Measurements from ENCODE around the gene DDX21. TPM values are rescaled to one million over a fixed set of nuclear protein-coding genes. Genes with fewer than 3 reads are reported as not detected.
"Not testable (repeated sequence)": the region's sequence is repeated elsewhere in the genome, so short reads cannot be mapped to it uniquely, and the experiment has no call there.

DDX21 gene
- 93.7 and 107 TPM in 2 replicates for total RNA-seq (2012; rRNA removed)

- peaks cover 19% of the 10 kb centered on the region for H3K4me1 ChIP-seq (ENCODE audit: control insufficient read depth, insufficient read depth, low read length)
- H3K4me3 ChIP-seq (ENCODE audit: low read length), result peak within 1 kb of the TSS; percentile 92
- no peaks in the 10 kb centered on the region for H3K9me3 ChIP-seq (replicated peaks; ENCODE audit: low read length)
- H3K4me2 ChIP-seq (ENCODE audit: low read length), result peak within 1 kb of the TSS; percentile 86
- peak within 1 kb of the TSS; percentile 96 for H3K9ac ChIP-seq (ENCODE audit: low read depth, low read length)
- H3K27me3 ChIP-seq (ENCODE audit: control insufficient read depth, insufficient read depth, low read length), result no peaks in the 10 kb centered on the region
- peaks cover 19% of the 10 kb centered on the region for H3K36me3 ChIP-seq (ENCODE audit: insufficient read depth, low read length)
Measured at GRCh38 chr10:68955832-68956532, at the start of gene DDX21. Gene DDX21 (plus strand): TSS chr10:68956170. CDS start chr10:68956226, 56 bp downstream.

GRCh38 chr10:68924593-68924992 is 31.4 kb upstream of the DDX21 start:
- no peak overlapping the region for H3K9ac ChIP-seq (ENCODE audit: low read depth, low read length)
- peaks cover 3% of the 10 kb centered on the region for H3K4me1 ChIP-seq (ENCODE audit: control insufficient read depth, insufficient read depth, low read length)
- H3K27me3 ChIP-seq (ENCODE audit: control insufficient read depth, insufficient read depth, low read length), result no peaks in the 10 kb centered on the region
- H3K36me3 ChIP-seq (ENCODE audit: insufficient read depth, low read length), result peaks cover 6% of the 10 kb centered on the region
- no peak overlapping the region for H3K4me3 ChIP-seq (ENCODE audit: low read length)
- no peak overlapping the region for H3K4me2 ChIP-seq (ENCODE audit: low read length)
- no peaks in the 10 kb centered on the region for H3K9me3 ChIP-seq (replicated peaks; ENCODE audit: low read length)

DNA sequence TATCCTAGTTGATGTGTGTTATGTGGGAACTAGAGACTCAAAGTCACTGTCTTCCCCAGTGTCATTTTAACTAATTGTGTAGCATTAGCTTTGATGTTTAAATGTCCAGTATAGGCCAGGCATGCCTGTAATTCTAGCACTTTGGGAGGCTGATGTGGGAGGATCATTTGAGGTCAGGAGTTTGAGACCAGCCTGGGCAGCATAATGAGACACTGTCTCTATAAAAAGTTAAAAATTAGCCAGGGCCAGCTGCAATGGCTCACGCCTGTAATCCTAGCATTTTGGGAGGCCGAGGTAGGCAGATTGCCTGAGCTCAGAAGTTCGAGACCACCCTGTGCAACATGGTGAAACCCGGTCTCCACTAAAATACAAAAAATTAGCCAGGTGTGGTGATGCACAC is 30.5 kb upstream of the DDX21 start:
- Histone ChIP-seq H3K4me2 (ENCODE audit: low read length) (no peak overlapping the region), H3K4me1 (ENCODE audit: control insufficient read depth, insufficient read depth, low read length) (peaks cover 3% of the 10 kb centered on the region), H3K4me3 (ENCODE audit: low read length) (no peak overlapping the region), H3K36me3 (ENCODE audit: insufficient read depth, low read length) (peaks cover 6% of the 10 kb centered on the region), H3K9ac (ENCODE audit: low read depth, low read length) (no peak overlapping the region), H3K27me3 (ENCODE audit: control insufficient read depth, insufficient read depth, low read length) (no peaks in the 10 kb centered on the region), H3K9me3 (replicated peaks; ENCODE audit: low read length) (no peaks in the 10 kb centered on the region)

DNA sequence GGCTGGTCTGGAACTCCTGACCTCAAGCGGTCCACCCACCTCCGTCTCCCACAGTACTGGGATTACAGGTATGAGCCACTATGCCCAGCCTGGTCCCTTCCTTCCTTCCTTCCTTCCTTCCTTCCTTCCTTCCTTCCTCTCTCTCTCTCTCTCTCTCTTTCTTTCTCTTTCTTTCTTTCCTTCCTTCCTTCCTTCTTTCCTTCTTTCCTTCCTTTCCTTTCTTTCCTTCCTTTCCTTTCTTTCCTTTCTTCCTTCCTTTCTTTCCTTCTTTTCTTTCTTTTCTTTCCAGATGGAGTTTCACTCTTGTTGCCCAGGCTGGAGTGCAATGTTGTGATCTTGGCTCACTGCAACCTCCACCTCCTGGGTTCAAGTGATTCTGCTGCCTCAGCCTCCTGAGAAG is 26.8 kb upstream of the DDX21 start:
- peaks cover 18% of the 10 kb centered on the region for H3K36me3 ChIP-seq (ENCODE audit: insufficient read depth, low read length)
- not testable (repeated sequence) for H3K4me2 ChIP-seq (ENCODE audit: low read length); H3K27me3 ChIP-seq (ENCODE audit: control insufficient read depth, insufficient read depth, low read length); H3K4me3 ChIP-seq (ENCODE audit: low read length); H3K9ac ChIP-seq (ENCODE audit: low read depth, low read length); H3K4me1 ChIP-seq (ENCODE audit: control insufficient read depth, insufficient read depth, low read length); H3K9me3 ChIP-seq (replicated peaks; ENCODE audit: low read length)

GRCh38 chr10:68929888-68930287 is 26.1 kb upstream of the DDX21 start:
- H3K4me2 ChIP-seq (ENCODE audit: low read length); H3K9ac ChIP-seq (ENCODE audit: low read depth, low read length); H3K4me1 ChIP-seq (ENCODE audit: control insufficient read depth, insufficient read depth, low read length); H3K9me3 ChIP-seq (replicated peaks; ENCODE audit: low read length); H3K27me3 ChIP-seq (ENCODE audit: control insufficient read depth, insufficient read depth, low read length); H3K4me3 ChIP-seq (ENCODE audit: low read length): not testable (repeated sequence)
- peaks cover 22% of the 10 kb centered on the region for H3K36me3 ChIP-seq (ENCODE audit: insufficient read depth, low read length)

DNA sequence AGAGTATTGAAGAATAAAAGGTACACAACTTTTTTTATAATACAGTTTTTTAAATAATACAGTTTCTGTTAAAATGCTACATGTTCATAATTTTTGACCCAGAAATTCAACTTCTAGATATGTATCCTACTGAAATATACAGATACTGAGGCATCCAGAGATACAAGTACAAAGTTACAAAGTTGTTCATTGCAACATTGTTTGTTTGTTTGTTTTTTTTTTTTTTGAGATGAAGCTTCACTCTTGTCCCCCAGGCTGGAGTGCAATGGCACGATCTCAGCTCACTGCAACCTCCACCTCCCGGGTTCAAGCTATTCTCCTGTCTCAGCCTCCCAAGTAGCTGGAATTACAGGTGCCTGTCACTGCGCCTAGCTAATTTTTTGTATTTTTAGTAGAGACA is 23.1 kb upstream of the DDX21 start:
- H3K9ac ChIP-seq (ENCODE audit: low read depth, low read length); H3K4me1 ChIP-seq (ENCODE audit: control insufficient read depth, insufficient read depth, low read length); H3K27me3 ChIP-seq (ENCODE audit: control insufficient read depth, insufficient read depth, low read length); H3K4me2 ChIP-seq (ENCODE audit: low read length); H3K9me3 ChIP-seq (replicated peaks; ENCODE audit: low read length); H3K4me3 ChIP-seq (ENCODE audit: low read length): not testable (repeated sequence)
- peaks cover 26% of the 10 kb centered on the region for H3K36me3 ChIP-seq (ENCODE audit: insufficient read depth, low read length)

DNA sequence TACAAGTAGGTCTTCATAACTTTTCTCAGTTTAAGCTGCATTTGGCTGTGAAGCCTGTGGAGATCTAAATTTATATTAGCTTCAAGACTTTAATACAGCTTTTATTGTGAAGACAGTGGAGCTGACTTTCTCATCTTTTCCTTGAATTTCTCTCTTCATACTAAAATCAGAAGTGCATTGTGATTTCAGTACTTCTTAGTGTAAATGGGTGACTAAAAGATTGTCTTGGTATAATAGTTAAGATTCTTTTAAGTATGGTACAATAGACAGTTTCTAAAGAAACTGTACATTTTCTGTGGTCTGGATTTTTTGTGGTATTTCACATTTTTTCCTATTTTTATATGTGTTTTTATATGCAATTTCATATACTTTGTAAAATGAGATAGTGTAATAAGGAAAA is 21.0 kb upstream of the DDX21 start:
- Histone ChIP-seq H3K36me3 (ENCODE audit: insufficient read depth, low read length) (peaks cover 30% of the 10 kb centered on the region), H3K4me1 (ENCODE audit: control insufficient read depth, insufficient read depth, low read length) (no peaks in the 10 kb centered on the region), H3K4me3 (ENCODE audit: low read length) (no peak overlapping the region), H3K27me3 (ENCODE audit: control insufficient read depth, insufficient read depth, low read length) (no peaks in the 10 kb centered on the region), H3K9me3 (replicated peaks; ENCODE audit: low read length) (no peaks in the 10 kb centered on the region), H3K4me2 (ENCODE audit: low read length) (no peak overlapping the region), H3K9ac (ENCODE audit: low read depth, low read length) (no peak overlapping the region)

DNA sequence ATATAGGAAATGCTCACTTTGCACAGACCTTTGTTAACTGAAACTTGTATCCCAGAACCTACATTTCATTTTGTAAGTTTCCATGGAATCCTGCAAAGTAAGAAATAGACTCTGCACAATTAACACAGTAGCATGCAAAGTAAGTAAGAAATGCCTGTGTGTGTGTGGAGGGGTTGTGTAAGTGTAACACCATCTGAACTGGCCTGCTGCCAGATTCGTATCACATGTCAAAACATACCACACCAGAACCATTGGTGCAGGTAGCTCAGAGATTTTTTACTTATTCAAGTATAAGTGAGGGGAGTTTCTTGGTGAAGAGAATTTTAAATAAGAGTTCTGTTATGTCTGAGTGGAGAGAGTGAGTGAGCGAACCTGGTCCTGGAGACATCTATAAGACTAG is 17.9 kb upstream of the DDX21 start:
- Histone ChIP-seq H3K4me3 (ENCODE audit: low read length) (no peak overlapping the region), H3K4me1 (ENCODE audit: control insufficient read depth, insufficient read depth, low read length) (no peaks in the 10 kb centered on the region), H3K9me3 (replicated peaks; ENCODE audit: low read length) (no peaks in the 10 kb centered on the region), H3K36me3 (ENCODE audit: insufficient read depth, low read length) (peaks cover 29% of the 10 kb centered on the region), H3K9ac (ENCODE audit: low read depth, low read length) (no peak overlapping the region), H3K27me3 (ENCODE audit: control insufficient read depth, insufficient read depth, low read length) (no peaks in the 10 kb centered on the region), H3K4me2 (ENCODE audit: low read length) (no peak overlapping the region)

DNA sequence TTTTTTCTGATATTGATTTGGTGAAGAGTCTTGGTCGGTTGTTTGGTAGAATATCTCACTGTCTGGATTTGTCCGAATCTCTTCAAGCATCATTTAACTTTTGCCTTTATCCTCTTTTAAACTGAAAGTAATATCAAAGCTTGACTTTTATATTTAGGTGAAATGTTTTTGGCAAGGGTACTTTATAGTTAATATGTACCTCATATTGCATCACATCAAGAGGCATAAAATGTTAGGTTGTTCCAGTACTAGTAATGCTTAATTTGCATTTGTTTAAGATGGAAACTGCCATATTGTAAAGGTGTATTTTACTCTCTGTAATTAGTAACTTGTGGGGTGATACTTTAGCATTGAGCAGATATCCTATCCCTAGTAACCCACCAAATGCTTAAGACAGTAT is 17.1 kb upstream of the DDX21 start:
- Histone ChIP-seq H3K9me3 (replicated peaks; ENCODE audit: low read length) (no peaks in the 10 kb centered on the region), H3K4me3 (ENCODE audit: low read length) (no peak overlapping the region), H3K4me2 (ENCODE audit: low read length) (no peak overlapping the region), H3K36me3 (ENCODE audit: insufficient read depth, low read length) (peaks cover 32% of the 10 kb centered on the region), H3K9ac (ENCODE audit: low read depth, low read length) (no peak overlapping the region), H3K4me1 (ENCODE audit: control insufficient read depth, insufficient read depth, low read length) (no peaks in the 10 kb centered on the region), H3K27me3 (ENCODE audit: control insufficient read depth, insufficient read depth, low read length) (no peaks in the 10 kb centered on the region)

GRCh38 chr10:68940917-68941316 is 15.1 kb upstream of the DDX21 start:
- not testable (repeated sequence) for H3K9me3 ChIP-seq (replicated peaks; ENCODE audit: low read length)

DNA sequence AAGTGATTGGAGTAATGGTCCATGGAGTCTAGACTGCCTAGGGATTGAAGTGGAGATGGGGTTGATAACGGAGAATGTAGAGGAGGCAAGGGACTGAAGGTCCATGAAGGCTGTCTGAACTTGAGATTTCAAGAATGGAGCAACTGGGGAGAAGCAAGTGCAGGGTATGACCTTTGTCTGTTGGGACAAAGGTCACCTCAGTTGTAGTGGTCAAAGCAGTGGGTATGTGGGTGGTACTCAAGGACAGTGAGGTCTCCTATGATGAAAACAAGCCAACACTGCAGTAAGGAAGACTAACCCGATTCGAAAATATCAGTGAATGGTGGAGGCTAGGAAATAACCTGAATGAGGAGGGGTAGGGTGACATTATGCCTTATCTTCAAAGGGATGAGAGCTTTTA is 5.4 kb upstream of the DDX21 start:
- Histone ChIP-seq H3K4me1 (ENCODE audit: control insufficient read depth, insufficient read depth, low read length) (peaks cover 4% of the 10 kb centered on the region), H3K4me3 (ENCODE audit: low read length) (no peak overlapping the region), H3K36me3 (ENCODE audit: insufficient read depth, low read length) (peaks cover 49% of the 10 kb centered on the region), H3K9ac (ENCODE audit: low read depth, low read length) (no peak overlapping the region), H3K4me2 (ENCODE audit: low read length) (no peak overlapping the region), H3K27me3 (ENCODE audit: control insufficient read depth, insufficient read depth, low read length) (no peaks in the 10 kb centered on the region), H3K9me3 (replicated peaks; ENCODE audit: low read length) (no peaks in the 10 kb centered on the region)

More at GRCh38 chr10:68940917-68941316, 15.1 kb upstream of the DDX21 start:
- H3K9ac ChIP-seq (ENCODE audit: low read depth, low read length); H3K4me2 ChIP-seq (ENCODE audit: low read length); H3K4me3 ChIP-seq (ENCODE audit: low read length); H3K27me3 ChIP-seq (ENCODE audit: control insufficient read depth, insufficient read depth, low read length); H3K4me1 ChIP-seq (ENCODE audit: control insufficient read depth, insufficient read depth, low read length): not testable (repeated sequence)
- peaks cover 28% of the 10 kb centered on the region for H3K36me3 ChIP-seq (ENCODE audit: insufficient read depth, low read length)

DNA sequence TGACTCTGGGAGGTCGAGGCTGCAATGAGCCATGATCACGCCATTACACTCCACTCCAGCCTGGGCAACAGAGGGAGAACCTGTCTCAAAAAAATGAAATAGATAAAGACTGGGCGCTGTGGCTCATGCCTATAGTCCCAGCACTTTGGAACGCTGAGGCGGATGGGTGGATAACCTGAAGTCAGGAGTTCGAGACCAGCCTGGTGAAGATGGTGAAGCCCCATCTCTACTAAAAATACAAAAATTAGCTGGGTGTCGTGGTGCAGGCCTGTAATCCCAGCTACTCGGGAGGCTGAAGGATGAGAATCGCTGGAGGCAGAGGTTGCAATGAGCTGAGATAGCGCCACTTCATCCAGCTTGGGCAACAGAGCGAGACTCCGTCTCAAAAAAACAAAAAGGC is 1.1 kb upstream of the DDX21 start:
- Histone ChIP-seq H3K4me1 (ENCODE audit: control insufficient read depth, insufficient read depth, low read length) (peaks cover 19% of the 10 kb centered on the region), H3K36me3 (ENCODE audit: insufficient read depth, low read length) (peaks cover 20% of the 10 kb centered on the region), H3K9ac (ENCODE audit: low read depth, low read length) (peak overlapping the region; percentile 96), H3K4me2 (ENCODE audit: low read length) (peak overlapping the region; percentile 86), H3K4me3 (ENCODE audit: low read length) (peak overlapping the region; percentile 92), H3K9me3 (replicated peaks; ENCODE audit: low read length) (no peaks in the 10 kb centered on the region), H3K27me3 (ENCODE audit: control insufficient read depth, insufficient read depth, low read length) (no peaks in the 10 kb centered on the region)

Data from skeletal muscle satellite cell (primary cell).